ENCODE data around the gene LMAN1L.

The LMAN1L gene

DNA sequence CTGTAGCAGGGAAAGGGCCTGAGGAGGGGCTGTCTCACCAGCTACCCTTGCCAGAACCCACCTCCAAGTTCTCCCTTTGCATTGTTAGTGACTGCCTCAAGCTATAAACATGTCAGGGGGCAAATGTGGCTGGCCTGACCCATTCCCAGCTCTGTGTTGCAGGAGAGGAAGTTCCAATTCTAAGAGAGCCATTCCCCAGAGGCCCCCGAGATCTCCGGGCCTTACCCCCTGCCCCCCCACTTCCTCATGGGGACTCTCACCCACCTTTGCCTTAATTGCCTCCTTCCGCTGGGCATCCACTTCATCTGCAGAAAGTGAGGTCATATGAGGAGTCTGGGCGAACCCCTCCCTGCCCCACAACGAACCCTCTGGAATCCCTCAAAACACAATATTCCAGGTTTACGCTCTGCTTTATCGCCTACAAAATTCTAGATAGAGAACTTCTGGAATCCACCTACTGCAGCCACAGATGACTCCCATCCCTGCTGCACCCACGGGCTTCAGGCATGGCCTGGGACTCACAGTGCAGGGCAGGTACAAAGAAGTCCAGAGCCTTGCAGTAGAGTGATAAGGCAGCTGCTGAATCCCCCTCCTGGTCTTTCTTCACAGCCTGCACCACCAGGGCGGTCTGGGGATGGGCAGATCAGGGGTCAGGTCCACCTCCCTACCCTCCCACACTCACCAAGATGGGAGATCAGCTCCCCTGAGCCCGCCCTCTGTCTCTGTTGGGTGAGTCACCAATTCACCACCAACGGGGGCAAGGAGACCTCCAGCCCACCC lies 26.3 kb downstream of the LMAN1L start:
- no peak for FAIRE-seq

- FAIRE-seq: no peak
Observed at GRCh38 chr15:74839526-74840395, 27.1 kb downstream of the LMAN1L start.

DNA sequence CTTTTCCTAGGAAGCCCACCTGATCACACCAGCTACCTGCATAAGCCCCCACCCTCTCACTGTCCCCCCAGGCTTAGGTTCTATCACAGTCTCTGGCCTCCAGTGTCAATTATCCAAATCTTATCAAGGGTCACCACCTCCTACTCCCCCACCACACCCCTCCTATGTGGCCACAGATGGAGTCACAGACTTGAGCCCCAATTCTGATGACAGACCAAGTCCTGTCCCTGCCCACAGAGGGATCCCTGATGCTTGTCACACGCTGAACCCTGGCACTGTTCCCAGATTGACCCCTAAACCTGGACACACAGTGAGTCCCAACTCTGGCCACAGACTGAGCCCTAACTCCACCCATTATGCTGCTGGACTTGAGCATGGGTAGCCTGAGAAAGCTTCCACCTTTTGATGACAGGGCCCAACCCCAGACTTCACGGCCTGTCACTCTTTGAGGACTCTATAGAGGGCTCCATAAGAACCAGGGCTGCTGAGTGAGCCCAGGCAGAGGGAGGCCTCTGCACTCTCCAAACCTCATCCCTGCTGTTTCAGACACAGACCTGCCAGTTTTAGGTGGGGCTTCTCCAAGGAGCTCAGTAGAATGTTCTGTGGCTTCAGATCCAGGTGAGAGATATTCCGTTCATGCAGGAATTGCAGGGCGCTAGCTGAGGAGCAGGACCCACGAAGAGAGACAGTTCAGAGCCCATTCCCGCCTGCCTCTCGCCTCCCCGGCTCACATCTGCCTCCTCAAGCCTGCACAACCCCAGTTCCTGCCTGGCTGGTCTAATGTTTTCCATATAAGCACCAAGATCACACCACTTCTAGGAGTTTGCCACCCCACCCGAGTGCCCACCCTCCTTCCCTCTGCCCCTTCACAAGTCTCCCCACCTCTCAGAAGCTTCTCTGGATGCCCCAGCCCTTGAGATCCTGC lies 28.5 kb downstream of the LMAN1L start:
- no peak for FAIRE-seq

GRCh38 chr15:74841891-74842373 lies 29.3 kb downstream of the LMAN1L start:
- no peak for FAIRE-seq

GRCh38 chr15:74842581-74843444 lies 30.2 kb downstream of the LMAN1L start, which contains the start of gene ULK3:
Gene ULK3 (minus strand): TSS chr15:74843156. CDS start chr15:74843105, 51 bp downstream.
- peak; percentile 58 for FAIRE-seq

- no peak for FAIRE-seq
Observed at GRCh38 chr15:74843445-74843828, 30.8 kb downstream of the LMAN1L start.

- no peak for FAIRE-seq
Observed at GRCh38 chr15:74843891-74844299, 31.3 kb downstream of the LMAN1L start.

DNA sequence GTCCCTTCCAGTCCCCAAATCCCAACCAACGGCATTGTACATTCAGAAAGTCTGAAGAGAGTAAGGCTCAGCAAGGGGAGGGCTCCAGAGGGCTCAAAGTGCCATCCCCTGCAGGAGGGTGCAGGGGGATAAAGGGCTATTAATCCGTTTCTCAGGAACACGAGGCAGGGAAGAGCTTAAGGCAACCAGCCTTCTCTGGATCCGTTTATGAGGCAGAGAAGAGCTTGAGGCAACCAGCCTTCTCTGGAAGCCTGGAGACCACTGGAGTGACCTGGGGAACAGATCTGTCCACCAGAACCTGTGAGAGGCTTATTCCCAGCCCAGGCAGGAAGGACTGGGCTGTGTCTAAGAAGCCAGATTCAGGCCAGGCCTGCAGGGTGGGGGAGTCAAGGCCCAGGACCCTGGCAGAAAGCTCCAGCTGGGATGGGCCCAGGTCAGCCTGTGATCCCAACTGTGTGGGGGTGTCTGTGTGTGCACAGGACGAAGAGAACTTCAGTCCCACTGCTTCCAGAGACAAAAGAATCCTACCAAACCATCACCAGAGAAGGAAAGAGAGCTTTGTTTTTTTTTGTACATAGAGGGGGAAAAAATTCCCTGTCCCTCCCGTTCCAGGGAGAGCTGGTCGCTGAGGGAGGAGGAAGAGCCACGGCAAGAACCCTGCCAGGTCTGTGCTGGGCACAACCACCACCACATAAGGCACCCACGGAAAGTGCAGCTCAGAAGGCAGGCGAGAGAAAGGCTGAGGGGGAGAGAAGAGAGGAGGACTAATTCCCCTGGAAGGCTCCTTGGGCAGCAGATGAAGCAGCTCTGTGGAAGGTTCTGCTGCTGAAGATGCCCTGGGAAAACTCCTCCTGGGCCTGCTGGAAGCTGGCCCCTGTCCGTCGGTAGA lies 31.9 kb downstream of the LMAN1L start:
- no peak for FAIRE-seq

DNA sequence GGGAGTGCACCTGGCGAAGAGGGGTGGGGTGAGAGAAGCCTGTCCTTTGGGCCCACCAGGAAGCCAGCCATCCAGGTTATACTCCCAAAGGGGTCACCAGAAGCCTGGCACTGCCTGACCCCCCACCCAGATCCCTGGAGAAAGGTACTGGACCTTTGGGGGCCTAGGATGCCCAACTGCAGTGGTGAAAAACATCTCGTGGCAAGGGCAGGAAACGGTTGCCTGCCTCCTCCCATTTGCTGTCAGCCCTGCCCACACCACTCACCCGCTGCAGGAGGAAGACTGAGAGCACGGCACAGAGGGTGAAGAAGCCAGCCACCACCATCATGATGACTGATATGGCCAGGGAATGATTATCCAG lies 32.6 kb downstream of the LMAN1L start:
- no peak for FAIRE-seq

DNA sequence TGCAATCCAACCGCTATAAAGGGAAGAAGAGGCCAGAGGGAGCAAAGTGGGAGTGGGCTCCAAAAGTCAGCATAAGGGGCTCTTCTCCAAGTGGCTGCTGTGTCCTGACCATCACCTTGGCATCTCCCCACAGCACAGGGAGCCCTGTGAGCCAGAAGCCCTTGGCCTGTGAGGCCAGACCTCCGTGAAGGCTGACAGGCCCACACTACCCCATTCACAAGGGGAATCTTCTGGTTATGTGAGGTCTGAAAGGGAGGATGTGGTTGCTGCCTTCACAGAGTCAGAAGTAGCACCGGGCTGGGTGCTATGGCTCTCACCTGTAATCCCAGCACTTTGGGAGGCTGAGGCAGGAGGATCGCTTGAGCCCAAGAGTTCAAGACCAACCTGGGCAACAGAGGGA lies 32.9 kb downstream of the LMAN1L start:
- no peak for FAIRE-seq

DNA sequence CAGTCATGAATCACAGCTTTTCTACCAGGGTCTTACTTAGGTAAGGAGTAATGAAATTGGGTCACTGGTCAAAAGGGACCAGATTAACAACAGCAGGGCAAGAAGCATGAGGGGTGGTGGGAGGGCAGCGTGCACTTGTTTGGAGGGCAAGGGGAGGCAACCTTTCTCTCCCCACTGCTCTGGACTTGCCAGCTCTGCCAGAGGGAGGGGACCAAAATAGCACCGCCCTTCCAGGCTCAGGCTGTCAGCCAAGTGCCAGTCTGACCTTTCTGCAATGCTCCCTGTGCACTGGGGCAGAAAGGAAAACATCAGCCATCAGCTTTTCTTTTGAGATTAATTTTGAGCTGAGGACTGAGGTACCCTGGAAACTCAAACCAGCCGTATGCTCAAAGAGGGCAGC lies 34.8 kb downstream of the LMAN1L start:
- no peak for FAIRE-seq

DNA sequence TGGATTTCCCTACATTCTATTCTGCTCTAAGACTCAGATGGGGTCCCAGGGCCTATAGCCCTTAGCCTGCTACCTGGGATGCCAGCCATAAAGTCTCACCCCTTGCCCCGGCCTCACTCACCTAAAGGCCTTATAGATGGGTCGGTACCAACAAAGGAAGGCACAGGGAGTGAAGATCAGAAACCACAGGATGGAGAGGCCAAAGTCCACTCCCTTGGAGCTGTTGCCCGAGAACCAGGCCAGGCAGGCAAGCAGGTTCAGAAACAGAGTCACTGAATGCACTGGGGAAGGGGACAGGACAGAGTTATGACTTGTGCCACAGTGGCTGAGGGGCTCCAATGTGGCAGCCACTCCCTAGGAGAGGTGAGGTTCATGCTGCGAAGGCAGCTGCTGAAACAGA lies 37.8 kb downstream of the LMAN1L start:
- FAIRE-seq: no peak

DNA sequence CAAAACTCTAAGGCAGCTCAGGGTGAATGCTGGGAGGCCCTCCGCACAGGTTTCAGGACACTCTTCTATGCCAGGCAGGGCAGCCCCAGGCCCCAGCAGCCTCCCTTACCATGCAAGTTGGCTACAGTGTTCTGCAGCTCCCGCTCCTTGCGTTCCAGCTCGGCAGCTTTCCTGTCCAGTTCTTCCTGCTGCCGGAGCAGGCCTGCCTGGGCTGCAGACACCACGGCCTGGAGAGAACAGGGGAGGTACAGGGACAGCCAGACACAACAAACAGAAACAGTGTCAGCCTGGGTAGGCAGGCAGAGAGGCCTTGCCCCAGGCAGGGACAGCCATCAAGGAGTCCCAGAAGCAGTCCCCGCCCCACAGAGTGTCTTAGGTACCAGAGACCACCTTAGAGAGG lies 39.3 kb downstream of the LMAN1L start:
- no peak for FAIRE-seq

- FAIRE-seq: no peak
Observed at GRCh38 chr15:74854453-74855022, 41.9 kb downstream of the LMAN1L start.

- FAIRE-seq: no peak
Observed at GRCh38 chr15:74855857-74856256, 43.2 kb downstream of the LMAN1L start.

- FAIRE-seq: no peak
Observed at GRCh38 chr15:74856537-74856936, 43.9 kb downstream of the LMAN1L start.

DNA sequence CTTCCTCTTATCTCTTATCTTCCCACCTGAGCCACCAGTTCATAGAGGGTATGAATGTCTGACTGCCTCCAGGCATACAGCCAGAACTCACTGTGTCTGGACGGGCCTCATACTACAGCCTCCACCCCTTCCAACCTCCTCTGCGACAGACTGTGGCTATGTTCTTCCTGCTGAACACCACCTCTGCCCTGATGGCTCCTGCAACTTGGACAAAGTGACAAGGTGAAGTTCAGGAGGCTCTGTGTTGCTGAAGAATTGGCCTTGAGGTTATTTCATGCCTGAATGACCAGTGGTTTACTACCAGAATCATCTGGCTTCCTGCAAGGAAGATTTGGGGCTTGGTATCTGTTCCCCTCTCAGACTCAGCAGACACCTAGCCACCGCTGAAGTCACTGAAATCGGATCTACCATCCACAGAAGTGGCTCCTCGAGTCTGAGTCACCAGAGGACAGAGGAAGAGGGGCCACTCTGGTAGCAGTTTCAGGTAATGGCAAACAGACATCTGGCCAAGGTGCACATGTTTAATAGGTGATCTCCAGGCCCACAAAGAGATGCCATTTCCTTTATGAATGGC lies 44.5 kb downstream of the LMAN1L start:
- no peak for FAIRE-seq

DNA sequence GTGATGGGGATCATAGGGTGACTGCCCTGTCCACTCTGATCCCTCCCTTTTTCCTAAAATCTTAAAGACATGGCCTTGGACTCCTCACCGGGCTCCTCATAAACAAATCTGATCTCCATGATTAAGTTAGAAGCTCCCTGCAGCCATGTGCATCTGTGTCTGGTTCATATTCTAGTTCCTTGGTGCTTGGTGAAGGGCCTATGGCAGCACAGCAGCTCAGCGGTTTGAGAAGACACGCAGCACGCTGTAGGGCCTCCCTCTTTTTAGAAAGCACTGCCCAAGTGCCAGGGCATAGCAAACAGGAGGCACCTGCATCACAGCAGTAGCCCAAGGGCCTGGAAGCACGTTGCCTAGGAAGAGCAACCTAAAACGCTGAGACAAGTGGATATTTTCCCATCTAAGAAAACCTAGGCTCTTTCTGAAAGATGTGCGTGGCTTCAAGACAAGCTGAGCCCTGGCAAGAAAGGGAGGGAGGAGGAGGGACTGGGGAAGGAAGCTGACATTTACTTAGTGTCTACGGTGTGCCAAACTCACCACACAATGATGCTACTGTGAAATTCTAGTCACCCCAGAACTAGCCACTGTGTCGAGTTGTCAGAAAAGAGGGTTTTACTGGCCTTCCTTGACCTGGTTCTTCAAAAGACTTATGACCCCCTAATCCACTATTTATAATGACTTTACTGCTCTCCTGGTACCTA lies 45.2 kb downstream of the LMAN1L start:
- no peak for FAIRE-seq

- FAIRE-seq: no peak
Observed at GRCh38 chr15:74858369-74858740, 45.7 kb downstream of the LMAN1L start.
